ENCODE data around the gene NR2F6. TPM values are rescaled to one million over a fixed set of nuclear protein-coding genes. Genes with fewer than 3 reads are reported as not detected.

The NR2F6 gene
- total and polyA plus RNA-seq, 2 experiments from 2014 or later = 64.0 to 209 TPM

DNA sequence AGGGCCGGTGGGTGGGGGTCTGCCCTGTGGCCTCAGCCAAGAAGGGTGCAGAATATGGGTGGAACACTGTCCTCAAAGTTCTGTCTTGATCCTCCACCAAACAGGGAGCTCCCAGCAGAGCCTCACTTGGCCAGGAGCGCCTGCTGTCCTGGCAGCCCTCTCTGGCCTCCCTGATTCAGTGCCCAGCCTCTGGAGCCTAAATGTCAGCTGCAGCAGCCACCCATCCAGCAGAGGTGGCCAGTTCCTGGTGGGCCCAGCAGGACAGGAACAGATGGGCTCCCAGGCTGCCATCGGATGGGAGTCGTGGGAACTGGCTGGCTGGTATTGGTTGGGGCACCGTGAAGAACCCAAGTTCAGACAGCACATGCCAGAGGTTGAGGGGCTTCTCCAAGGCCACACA is 32.4 kb downstream of the NR2F6 start (continued):
- TF ChIP-seq, protein P1, sequence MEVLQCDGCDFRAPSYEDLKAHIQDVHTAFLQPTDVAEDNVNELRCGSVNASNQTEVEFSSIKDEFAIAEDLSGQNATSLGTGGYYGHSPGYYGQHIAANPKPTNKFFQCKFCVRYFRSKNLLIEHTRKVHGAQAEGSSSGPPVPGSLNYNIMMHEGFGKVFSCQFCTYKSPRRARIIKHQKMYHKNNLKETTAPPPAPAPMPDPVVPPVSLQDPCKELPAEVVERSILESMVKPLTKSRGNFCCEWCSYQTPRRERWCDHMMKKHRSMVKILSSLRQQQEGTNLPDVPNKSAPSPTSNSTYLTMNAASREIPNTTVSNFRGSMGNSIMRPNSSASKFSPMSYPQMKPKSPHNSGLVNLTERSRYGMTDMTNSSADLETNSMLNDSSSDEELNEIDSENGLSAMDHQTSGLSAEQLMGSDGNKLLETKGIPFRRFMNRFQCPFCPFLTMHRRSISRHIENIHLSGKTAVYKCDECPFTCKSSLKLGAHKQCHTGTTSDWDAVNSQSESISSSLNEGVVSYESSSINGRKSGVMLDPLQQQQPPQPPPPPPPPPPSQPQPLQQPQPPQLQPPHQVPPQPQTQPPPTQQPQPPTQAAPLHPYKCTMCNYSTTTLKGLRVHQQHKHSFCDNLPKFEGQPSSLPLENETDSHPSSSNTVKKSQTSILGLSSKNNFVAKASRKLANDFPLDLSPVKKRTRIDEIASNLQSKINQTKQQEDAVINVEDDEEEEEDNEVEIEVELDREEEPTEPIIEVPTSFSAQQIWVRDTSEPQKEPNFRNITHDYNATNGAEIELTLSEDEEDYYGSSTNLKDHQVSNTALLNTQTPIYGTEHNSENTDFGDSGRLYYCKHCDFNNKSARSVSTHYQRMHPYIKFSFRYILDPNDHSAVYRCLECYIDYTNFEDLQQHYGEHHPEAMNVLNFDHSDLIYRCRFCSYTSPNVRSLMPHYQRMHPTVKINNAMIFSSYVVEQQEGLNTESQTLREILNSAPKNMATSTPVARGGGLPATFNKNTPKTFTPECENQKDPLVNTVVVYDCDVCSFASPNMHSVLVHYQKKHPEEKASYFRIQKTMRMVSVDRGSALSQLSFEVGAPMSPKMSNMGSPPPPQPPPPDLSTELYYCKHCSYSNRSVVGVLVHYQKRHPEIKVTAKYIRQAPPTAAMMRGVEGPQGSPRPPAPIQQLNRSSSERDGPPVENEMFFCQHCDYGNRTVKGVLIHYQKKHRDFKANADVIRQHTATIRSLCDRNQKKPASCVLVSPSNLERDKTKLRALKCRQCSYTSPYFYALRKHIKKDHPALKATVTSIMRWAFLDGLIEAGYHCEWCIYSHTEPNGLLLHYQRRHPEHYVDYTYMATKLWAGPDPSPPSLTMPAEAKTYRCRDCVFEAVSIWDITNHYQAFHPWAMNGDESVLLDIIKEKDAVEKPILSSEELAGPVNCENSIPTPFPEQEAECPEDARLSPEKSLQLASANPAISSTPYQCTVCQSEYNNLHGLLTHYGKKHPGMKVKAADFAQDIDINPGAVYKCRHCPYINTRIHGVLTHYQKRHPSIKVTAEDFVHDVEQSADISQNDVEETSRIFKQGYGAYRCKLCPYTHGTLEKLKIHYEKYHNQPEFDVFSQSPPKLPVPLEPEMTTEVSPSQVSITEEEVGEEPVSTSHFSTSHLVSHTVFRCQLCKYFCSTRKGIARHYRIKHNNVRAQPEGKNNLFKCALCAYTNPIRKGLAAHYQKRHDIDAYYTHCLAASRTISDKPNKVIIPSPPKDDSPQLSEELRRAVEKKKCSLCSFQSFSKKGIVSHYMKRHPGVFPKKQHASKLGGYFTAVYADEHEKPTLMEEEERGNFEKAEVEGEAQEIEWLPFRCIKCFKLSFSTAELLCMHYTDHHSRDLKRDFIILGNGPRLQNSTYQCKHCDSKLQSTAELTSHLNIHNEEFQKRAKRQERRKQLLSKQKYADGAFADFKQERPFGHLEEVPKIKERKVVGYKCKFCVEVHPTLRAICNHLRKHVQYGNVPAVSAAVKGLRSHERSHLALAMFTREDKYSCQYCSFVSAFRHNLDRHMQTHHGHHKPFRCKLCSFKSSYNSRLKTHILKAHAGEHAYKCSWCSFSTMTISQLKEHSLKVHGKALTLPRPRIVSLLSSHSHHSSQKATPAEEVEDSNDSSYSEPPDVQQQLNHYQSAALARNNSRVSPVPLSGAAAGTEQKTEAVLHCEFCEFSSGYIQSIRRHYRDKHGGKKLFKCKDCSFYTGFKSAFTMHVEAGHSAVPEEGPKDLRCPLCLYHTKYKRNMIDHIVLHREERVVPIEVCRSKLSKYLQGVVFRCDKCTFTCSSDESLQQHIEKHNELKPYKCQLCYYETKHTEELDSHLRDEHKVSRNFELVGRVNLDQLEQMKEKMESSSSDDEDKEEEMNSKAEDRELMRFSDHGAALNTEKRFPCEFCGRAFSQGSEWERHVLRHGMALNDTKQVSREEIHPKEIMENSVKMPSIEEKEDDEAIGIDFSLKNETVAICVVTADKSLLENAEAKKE (CRISPR knock-in tag; IDR thresholded peaks at IDR 0.05) = no peak
- TF ChIP-seq, protein P2, sequence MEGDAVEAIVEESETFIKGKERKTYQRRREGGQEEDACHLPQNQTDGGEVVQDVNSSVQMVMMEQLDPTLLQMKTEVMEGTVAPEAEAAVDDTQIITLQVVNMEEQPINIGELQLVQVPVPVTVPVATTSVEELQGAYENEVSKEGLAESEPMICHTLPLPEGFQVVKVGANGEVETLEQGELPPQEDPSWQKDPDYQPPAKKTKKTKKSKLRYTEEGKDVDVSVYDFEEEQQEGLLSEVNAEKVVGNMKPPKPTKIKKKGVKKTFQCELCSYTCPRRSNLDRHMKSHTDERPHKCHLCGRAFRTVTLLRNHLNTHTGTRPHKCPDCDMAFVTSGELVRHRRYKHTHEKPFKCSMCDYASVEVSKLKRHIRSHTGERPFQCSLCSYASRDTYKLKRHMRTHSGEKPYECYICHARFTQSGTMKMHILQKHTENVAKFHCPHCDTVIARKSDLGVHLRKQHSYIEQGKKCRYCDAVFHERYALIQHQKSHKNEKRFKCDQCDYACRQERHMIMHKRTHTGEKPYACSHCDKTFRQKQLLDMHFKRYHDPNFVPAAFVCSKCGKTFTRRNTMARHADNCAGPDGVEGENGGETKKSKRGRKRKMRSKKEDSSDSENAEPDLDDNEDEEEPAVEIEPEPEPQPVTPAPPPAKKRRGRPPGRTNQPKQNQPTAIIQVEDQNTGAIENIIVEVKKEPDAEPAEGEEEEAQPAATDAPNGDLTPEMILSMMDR (conservative IDR thresholded peaks at IDR 0.05; ENCODE audit: low read depth in 2 of 2) = no peak
- TF ChIP-seq, protein P3, sequence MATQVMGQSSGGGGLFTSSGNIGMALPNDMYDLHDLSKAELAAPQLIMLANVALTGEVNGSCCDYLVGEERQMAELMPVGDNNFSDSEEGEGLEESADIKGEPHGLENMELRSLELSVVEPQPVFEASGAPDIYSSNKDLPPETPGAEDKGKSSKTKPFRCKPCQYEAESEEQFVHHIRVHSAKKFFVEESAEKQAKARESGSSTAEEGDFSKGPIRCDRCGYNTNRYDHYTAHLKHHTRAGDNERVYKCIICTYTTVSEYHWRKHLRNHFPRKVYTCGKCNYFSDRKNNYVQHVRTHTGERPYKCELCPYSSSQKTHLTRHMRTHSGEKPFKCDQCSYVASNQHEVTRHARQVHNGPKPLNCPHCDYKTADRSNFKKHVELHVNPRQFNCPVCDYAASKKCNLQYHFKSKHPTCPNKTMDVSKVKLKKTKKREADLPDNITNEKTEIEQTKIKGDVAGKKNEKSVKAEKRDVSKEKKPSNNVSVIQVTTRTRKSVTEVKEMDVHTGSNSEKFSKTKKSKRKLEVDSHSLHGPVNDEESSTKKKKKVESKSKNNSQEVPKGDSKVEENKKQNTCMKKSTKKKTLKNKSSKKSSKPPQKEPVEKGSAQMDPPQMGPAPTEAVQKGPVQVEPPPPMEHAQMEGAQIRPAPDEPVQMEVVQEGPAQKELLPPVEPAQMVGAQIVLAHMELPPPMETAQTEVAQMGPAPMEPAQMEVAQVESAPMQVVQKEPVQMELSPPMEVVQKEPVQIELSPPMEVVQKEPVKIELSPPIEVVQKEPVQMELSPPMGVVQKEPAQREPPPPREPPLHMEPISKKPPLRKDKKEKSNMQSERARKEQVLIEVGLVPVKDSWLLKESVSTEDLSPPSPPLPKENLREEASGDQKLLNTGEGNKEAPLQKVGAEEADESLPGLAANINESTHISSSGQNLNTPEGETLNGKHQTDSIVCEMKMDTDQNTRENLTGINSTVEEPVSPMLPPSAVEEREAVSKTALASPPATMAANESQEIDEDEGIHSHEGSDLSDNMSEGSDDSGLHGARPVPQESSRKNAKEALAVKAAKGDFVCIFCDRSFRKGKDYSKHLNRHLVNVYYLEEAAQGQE (IDR thresholded peaks at IDR 0.05; ENCODE audit: unreplicated experiment) = no peak
- TF ChIP-seq ZNF331 (CRISPR knock-in tag; IDR thresholded peaks at IDR 0.05; ENCODE audit: low read depth) = no peak
- no peak for TF ChIP-seq EZH2phosphoT487 (IDR thresholded peaks at IDR 0.05; ENCODE audit: unreplicated experiment)
- TF ChIP-seq POLR2AphosphoS5 (IDR thresholded peaks at IDR 0.05; ENCODE audit: low read depth) = no peak
- TF ChIP-seq ZNF114 (CRISPR knock-in tag; IDR thresholded peaks at IDR 0.05) = no peak
- no peak for TF ChIP-seq STAT1 (IDR thresholded peaks at IDR 0.05; ENCODE audit: unreplicated experiment)

Measured in GM23338 (cell line).